Measurements from ENCODE around the gene HM13.
A peak's percentile ranks its signal among the peaks of the same experiment; 100 is the strongest.
"Not testable (repeated sequence)": the region's sequence is repeated elsewhere in the genome, so short reads cannot be mapped to it uniquely, and the experiment has no call there.

The HM13 gene

DNA sequence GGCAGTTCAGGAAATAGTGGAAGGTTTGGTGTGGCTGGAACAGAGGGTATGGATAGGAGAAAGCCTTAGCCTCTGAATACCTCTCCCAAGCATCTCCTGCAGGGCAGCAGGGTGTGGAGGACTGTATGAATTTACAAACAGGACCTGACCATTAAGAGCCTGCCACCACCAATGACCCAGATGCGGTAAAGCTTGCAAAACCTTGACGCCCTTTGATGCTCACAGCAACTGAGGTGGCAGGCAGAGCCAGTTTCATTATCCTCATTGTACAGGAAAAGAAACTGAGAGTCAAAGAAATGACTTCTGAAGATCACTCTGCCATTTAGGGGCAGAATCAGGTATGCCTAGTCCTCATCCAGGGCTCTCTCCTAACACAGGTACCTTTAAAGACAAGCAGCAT lies 2.4 kb downstream of the HM13 start:
- H3K9ac ChIP-seq = no peak overlapping the region; the same call in 1 of the 2 replicates
- H3K4me3 ChIP-seq (IDR thresholded peaks at IDR 0.05; ENCODE audit: insufficient read depth, low read depth, low read length) = no peak overlapping the region
- no peaks in the 10 kb centered on the region for H3K27me3 ChIP-seq (ENCODE audit: insufficient read depth, low read depth)
- TF ChIP-seq, protein P1, sequence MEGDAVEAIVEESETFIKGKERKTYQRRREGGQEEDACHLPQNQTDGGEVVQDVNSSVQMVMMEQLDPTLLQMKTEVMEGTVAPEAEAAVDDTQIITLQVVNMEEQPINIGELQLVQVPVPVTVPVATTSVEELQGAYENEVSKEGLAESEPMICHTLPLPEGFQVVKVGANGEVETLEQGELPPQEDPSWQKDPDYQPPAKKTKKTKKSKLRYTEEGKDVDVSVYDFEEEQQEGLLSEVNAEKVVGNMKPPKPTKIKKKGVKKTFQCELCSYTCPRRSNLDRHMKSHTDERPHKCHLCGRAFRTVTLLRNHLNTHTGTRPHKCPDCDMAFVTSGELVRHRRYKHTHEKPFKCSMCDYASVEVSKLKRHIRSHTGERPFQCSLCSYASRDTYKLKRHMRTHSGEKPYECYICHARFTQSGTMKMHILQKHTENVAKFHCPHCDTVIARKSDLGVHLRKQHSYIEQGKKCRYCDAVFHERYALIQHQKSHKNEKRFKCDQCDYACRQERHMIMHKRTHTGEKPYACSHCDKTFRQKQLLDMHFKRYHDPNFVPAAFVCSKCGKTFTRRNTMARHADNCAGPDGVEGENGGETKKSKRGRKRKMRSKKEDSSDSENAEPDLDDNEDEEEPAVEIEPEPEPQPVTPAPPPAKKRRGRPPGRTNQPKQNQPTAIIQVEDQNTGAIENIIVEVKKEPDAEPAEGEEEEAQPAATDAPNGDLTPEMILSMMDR (conservative IDR thresholded peaks at IDR 0.05; ENCODE audit: low read depth, low read length) = no peak
- peak overlapping the region; percentile 94 for H3K4me2 ChIP-seq
- peaks cover 64% of the 10 kb centered on the region for H3K4me1 ChIP-seq (ENCODE audit: low read depth, poor library complexity, severe bottlenecking)
- H3K27ac ChIP-seq = peak overlapping the region; percentile 75
- H4K20me1 ChIP-seq (ENCODE audit: insufficient read depth) = peaks cover 59% of the 10 kb centered on the region
- H3K36me3 ChIP-seq (ENCODE audit: insufficient read depth) = peaks cover 9% of the 10 kb centered on the region; the same call in 1 of the 2 replicates
- H2AFZ ChIP-seq (ENCODE audit: low read depth) = no peak overlapping the region
- H3K79me2 ChIP-seq (ENCODE audit: insufficient read depth, low read depth) = peaks cover 74% of the 10 kb centered on the region

DNA sequence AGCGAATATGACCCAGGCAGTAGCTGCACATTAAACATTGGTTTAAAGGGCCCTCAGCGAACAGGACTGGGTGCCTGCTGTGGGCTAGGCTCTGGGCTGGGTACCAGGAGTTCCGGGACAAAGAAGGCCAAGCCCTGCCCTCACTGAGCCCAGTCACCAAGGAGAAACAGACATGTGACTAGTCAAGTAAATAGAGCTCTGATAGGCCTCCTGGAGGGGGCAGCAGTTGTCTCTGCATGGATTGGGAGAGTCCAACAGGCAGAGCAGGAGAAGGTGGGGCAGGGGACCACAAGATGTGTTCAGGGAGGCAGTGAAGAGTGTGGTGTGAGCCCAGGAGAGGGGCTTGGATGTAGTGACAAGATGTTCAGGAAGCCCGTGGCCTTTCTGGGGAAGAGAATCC lies 3.1 kb downstream of the HM13 start:
- Histone ChIP-seq H3K4me3 (IDR thresholded peaks at IDR 0.05; ENCODE audit: insufficient read depth, low read depth, low read length) (no peak overlapping the region), H3K27me3 (ENCODE audit: insufficient read depth, low read depth) (no peaks in the 10 kb centered on the region), H3K79me2 (ENCODE audit: insufficient read depth, low read depth) (peaks cover 81% of the 10 kb centered on the region), H3K4me1 (ENCODE audit: low read depth, poor library complexity, severe bottlenecking) (peaks cover 70% of the 10 kb centered on the region), H3K36me3 (ENCODE audit: insufficient read depth) (peaks cover 9% of the 10 kb centered on the region; the same call in 1 of the 2 replicates), H3K27ac (peak overlapping the region; percentile 75; the same call in 1 of the 2 replicates), H4K20me1 (ENCODE audit: insufficient read depth) (peaks cover 66% of the 10 kb centered on the region), H3K4me2 (peak overlapping the region; percentile 94), H2AFZ (ENCODE audit: low read depth) (no peak overlapping the region), H3K9ac (no peak overlapping the region)
- TF ChIP-seq, protein P1 (conservative IDR thresholded peaks at IDR 0.05; ENCODE audit: low read depth, low read length) = no peak

DNA sequence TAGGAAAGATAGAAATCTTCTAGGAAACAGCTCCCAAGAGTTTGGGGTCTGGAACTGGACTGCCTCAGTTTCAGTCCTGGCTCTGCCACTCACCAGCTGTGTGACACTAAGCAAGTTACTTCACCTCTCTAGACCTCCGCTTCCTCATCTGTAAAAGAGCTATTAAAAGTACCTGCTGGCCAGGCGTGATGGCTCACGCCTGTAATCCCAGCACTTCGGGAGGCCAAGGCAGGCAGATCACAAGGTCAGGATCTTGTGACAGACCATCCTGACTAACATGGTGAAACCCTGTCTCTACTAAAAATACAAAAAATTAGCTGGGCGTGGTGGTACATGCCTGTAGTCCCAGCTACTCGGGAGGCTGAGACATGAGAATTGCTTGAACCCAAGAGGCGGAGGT lies 7.0 kb downstream of the HM13 start:
- H3K4me2 ChIP-seq; H3K9ac ChIP-seq; H3K4me3 ChIP-seq (IDR thresholded peaks at IDR 0.05; ENCODE audit: insufficient read depth, low read depth, low read length); H3K27ac ChIP-seq; H3K27me3 ChIP-seq (ENCODE audit: insufficient read depth, low read depth); H2AFZ ChIP-seq (ENCODE audit: low read depth); H3K36me3 ChIP-seq (ENCODE audit: insufficient read depth): not testable (repeated sequence)
- Histone ChIP-seq H3K79me2 (ENCODE audit: insufficient read depth, low read depth) (peaks cover 100% of the 10 kb centered on the region), H3K4me1 (ENCODE audit: low read depth, poor library complexity, severe bottlenecking) (peaks cover 65% of the 10 kb centered on the region), H4K20me1 (ENCODE audit: insufficient read depth) (peaks cover 70% of the 10 kb centered on the region)

DNA sequence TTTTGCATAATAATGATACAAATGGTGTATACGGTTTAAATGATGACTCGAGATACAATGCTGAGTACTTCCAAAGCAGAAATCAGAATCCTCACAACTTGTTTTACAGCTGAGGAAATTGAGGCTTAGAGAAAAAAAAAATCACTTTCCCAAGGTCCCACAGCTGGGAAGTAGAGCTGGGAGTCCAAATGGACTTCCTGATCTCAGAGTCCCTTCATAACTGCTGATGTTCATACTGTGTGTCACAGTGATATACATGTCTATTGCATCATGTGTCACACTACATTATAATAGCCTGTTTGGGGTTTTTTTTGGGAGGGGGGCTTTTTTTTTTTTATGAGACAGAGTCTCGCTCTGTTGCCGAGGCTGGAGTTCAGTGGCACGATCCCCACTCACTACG lies 8.5 kb downstream of the HM13 start:
- Histone ChIP-seq H3K27ac (no peak overlapping the region), H3K4me1 (ENCODE audit: low read depth, poor library complexity, severe bottlenecking) (peaks cover 50% of the 10 kb centered on the region), H3K4me3 (IDR thresholded peaks at IDR 0.05; ENCODE audit: insufficient read depth, low read depth, low read length) (no peak overlapping the region), H3K79me2 (ENCODE audit: insufficient read depth, low read depth) (peaks cover 100% of the 10 kb centered on the region), H3K27me3 (ENCODE audit: insufficient read depth, low read depth) (no peaks in the 10 kb centered on the region), H2AFZ (ENCODE audit: low read depth) (no peak overlapping the region), H3K4me2 (no peak overlapping the region), H4K20me1 (ENCODE audit: insufficient read depth) (peaks cover 66% of the 10 kb centered on the region), H3K9ac (no peak overlapping the region), H3K36me3 (ENCODE audit: insufficient read depth) (no peaks in the 10 kb centered on the region; the same call in 1 of the 2 replicates)
- TF ChIP-seq, protein P1 (conservative IDR thresholded peaks at IDR 0.05; ENCODE audit: low read depth, low read length) = no peak

DNA sequence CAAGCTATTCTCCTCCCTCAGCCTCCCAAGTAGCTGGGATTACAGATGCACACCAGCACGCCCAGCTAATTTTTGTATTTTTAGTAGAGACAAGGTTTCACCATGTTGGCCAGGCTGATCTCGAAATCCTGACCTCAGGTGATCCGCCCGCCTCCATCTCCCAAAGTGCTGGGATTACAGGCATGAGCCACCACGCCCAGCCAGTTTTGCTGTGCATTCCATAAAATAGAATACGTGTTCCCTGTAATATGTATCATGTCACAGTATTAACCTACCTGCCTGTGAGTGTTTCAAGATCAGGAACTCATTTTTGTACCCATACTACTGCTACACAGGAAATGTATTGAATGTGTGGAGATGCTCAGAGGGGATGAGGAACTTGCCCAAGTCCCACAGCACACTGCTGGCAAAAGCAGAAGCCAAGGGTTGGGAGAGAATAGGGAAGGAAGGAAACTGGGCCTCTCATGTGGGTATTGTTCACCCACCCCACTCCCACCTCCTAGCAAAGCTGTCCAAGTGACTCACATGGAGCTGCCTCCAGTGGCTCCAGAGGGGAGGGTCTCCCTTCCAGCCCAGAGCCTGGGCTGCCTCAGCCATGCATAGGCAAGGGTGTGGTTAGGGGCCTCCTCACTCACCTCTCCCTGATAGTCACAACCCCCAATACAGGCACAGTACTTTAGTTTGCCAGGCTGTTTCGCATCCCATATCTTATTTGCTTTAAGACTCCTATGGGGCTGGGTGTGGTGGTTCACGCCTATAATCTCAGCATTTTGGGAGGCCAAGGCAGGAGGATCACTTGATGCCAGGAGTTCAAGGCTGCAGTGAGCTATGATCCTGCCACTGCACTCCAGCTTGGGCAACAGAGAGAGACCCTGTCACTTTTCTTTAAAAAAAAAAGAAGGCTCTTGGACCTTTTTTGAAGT lies 9.4 kb downstream of the HM13 start:
- Histone ChIP-seq H3K4me3 (IDR thresholded peaks at IDR 0.05; ENCODE audit: insufficient read depth, low read depth, low read length) (no peak overlapping the region), H2AFZ (ENCODE audit: low read depth) (no peak overlapping the region), H3K27ac (no peak overlapping the region), H3K9ac (no peak overlapping the region), H3K36me3 (ENCODE audit: insufficient read depth) (no peaks in the 10 kb centered on the region; the same call in 1 of the 2 replicates), H3K4me1 (ENCODE audit: low read depth, poor library complexity, severe bottlenecking) (peaks cover 41% of the 10 kb centered on the region), H4K20me1 (ENCODE audit: insufficient read depth) (peaks cover 57% of the 10 kb centered on the region), H3K79me2 (ENCODE audit: insufficient read depth, low read depth) (peaks cover 100% of the 10 kb centered on the region), H3K4me2 (no peak overlapping the region), H3K27me3 (ENCODE audit: insufficient read depth, low read depth) (no peaks in the 10 kb centered on the region)
- TF ChIP-seq, protein P1 (conservative IDR thresholded peaks at IDR 0.05; ENCODE audit: low read depth, low read length) = no peak

Measured in KMS-11 (cell line).